Heart left ventricle (tissue), 13 donors: Measurements from ENCODE around the gene FOXP1.

Experiments used
- CTCF ChIP-seq, 12 donors: fragments of 200-600 bp; sonication (generic) in 4 of 12; IDR thresholded peaks; one replicate each; pipeline versions ENCODE4 v1.5.0 to v1.8.0; 2018 to 2022; ENCODE audit warnings: antibody characterized with exemption in 12 of 12, mild to moderate bottlenecking in 5 of 12
- POLR2A ChIP-seq, 2 donors: fragments of 450-650 bp; IDR thresholded peaks; one replicate each; pipeline ENCODE4 v1.6.1; 2017; ENCODE audit warnings: antibody characterized with exemption in 2 of 2, mild to moderate bottlenecking in 2 of 2, moderate library complexity in 2 of 2
- donor health status: ischemic (EF 13 %, LVEDD 7.1; RV severe dilation, severe dysfunction).
- donor health status: DM: no; HTN: yes; CAD: no.
- donor health status: DM: no; HTN: no; CAD: no.
- donor health status: ischemic (EF 25% LVEDD 6.9; RV normal size, moderate dysfunction).
- donor health status: ischemic (EF 25% LVEDD 5.7; RV mildly dilated, moderate dysfunction).
- donor health status: ischemic (EF 35%, LVEDD 5.7; RV mildly dilated, moderate dysfunction).
- donor health status: nonischemic (EF 11% LVEDD 7.7; RV severe dilation, severe dysfunction).
- donor health status: DM: yes; HTN: yes; CAD: no.
- donor health status: PGD.
- donor health status: ischemic (EF 29% LVEDD 5.4; RV normal size, mild dysfunction).
- donor health status: nonischemic (EF 23%, LVEDD 6.1; RV moderate dilation, normal function).

- no peak for TF ChIP-seq CTCF (IDR thresholded peaks at IDR 0.05)
- TF ChIP-seq POLR2A (IDR thresholded peaks at IDR 0.05), result no peak
These were observed 278.0 kb downstream of the FOXP1 start for GRCh38 chr3:71305231-71306206.
